PC-9 (cell line): Measurements from ENCODE around the gene LY6G6F. TPM values are rescaled to one million over a fixed set of nuclear protein-coding genes. Genes with fewer than 3 reads are reported as not detected.

Experiments used
- BruUV-seq: library from RNA; stranded (reverse); fragments of 400-500 nt; replicated peaks from 2 replicates; lab custom pipeline; 2021; lab: Mats Ljungman, UMichigan
- CTCF ChIA-PET: fragments of 300-600 bp; sonication (Branson Sonifier 250); formaldehyde crosslinking; loops from one replicate; lab custom pipeline; 2022; ENCODE audit warnings: antibody characterized with exemption; lab: Charles Lee
- POLR2A ChIA-PET: fragments of 300-600 bp; sonication (Branson Sonifier 250); formaldehyde crosslinking; loops from one replicate; lab custom pipeline; 2022; ENCODE audit warnings: antibody characterized with exemption; ENCODE audit not compliant: unreplicated experiment; lab: Charles Lee
- DNase-seq, 2 experiments: peaks; one replicate each; pipeline versions ENCODE4 v3.0.0 to v3.0.0-alpha.2; 2015 to 2022; ENCODE audit warnings: mixed read lengths in 1 of 2
- H2AFZ ChIP-seq: fragments of 200-600 bp; sonication (generic); 2 replicates; pipeline ENCODE4 v1.8.1; 2017; ENCODE audit warnings: antibody characterized with exemption
- H3F3A ChIP-seq: fragments of 200-600 bp; sonication (generic); 2 replicates; pipeline ENCODE4 v1.8.1; 2017; ENCODE audit warnings: antibody characterized with exemption, mild to moderate bottlenecking, low read depth; ENCODE audit not compliant: insufficient read depth
- H3K27ac ChIP-seq: fragments of 200-600 bp; sonication (generic); 2 replicates; pipeline ENCODE4 v1.6.1; 2016; ENCODE audit warnings: mixed run types
- H3K27me3 ChIP-seq: fragments of 200-600 bp; sonication (generic); 2 replicates; pipeline ENCODE4 v1.6.1; 2016; ENCODE audit warnings: low read depth, mixed run types; ENCODE audit not compliant: insufficient read depth
- H3K36me3 ChIP-seq: fragments of 200-600 bp; sonication (generic); 2 replicates; pipeline ENCODE4 v1.6.1; 2016; ENCODE audit warnings: low read depth, mixed run types
- H3K4me1 ChIP-seq: fragments of 200-600 bp; sonication (generic); replicated peaks from 2 replicates; pipeline ENCODE4 v1.6.1; 2016; ENCODE audit warnings: mixed run types; ENCODE audit not compliant: insufficient read depth
- H3K4me2 ChIP-seq: fragments of 200-600 bp; sonication (generic); 2 replicates; pipeline ENCODE4 v1.6.1; 2017; ENCODE audit warnings: mixed run types
- H3K4me3 ChIP-seq: fragments of 200-600 bp; sonication (generic); 2 replicates; pipeline ENCODE4 v1.6.1; 2016; ENCODE audit warnings: mixed run types
- H3K79me2 ChIP-seq: fragments of 200-600 bp; sonication (generic); 2 replicates; pipeline ENCODE4 v1.6.1; 2017; ENCODE audit warnings: low read depth, mixed run types
- H3K9me2 ChIP-seq: fragments of 200-600 bp; sonication (generic); 2 replicates; pipeline ENCODE4 v1.8.1; 2017; ENCODE audit warnings: mild to moderate bottlenecking; ENCODE audit not compliant: insufficient read depth
- H3K9me3 ChIP-seq: fragments of 200-600 bp; sonication (generic); 2 replicates; pipeline ENCODE4 v1.8.1; 2016; ENCODE audit warnings: low read depth; ENCODE audit not compliant: insufficient read depth
- H4K20me1 ChIP-seq: fragments of 200-600 bp; sonication (generic); 2 replicates; pipeline ENCODE4 v1.8.1; 2017; ENCODE audit not compliant: insufficient read depth
- EZH2 ChIP-seq: fragments of 200-600 bp; sonication (generic); IDR thresholded peaks from 2 replicates; pipeline ENCODE4 v1.8.0; 2017; ENCODE audit warnings: antibody characterized with exemption, low read depth
- intact Hi-C: fragments of 100-400 bp; cut with micrococcal nuclease; formaldehyde crosslinking; loops from one replicate; pipeline ENCODE4 v1.10.0; 2022; ENCODE audit not compliant: unreplicated experiment
- total RNA-seq: library from RNA; stranded (reverse); gene quantifications from 2 replicates; pipeline ENCODE4 v1.2.3, GENCODE V29; 2021
- TF ChIP-seq, protein P1 (sequence below): fragments of 200-600 bp; sonication (generic); conservative IDR thresholded peaks from 2 replicates; pipeline ENCODE4 v1.6.1; 2017; ENCODE audit warnings: mixed run types, antibody characterized with exemption, mild to moderate bottlenecking, moderate library complexity

LY6G6F gene
- total RNA-seq, 1 experiment from 2014 or later: not detected

DNA sequence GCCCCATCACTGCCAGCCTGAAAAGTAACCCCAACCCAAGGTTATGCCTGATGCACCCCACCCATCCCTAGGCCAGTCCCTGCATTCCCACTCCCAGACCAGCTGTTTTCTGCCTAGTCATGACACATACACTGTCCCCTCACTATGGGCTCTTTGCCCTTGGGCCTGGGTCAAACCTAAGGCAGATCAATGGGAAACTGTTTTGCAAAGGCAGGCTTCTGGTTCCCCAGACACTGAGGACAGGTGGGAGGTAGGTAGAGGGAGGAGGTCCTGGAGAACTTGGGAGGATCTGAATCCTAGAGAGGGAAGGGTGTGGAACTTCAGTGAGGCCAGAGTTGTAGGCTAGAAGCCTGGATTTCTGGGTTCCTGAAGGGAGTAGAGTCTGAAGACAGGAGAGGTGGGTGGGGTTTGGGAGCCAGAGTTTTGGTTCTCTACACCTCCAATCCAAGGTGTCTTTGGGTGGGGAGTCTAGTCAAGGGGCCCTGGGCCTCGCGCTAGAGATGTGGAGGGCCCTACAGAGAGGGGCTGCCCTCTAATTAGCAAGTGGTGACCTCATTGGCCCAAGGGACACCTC lies 27.7 kb downstream of the LY6G6F start:
- Histone ChIP-seq H3K4me1 (peaks cover 38% of the 10 kb centered on the region), H3K27ac (peak overlapping the region; percentile 73), H2AFZ (no peak overlapping the region), H3K79me2 (peaks cover 51% of the 10 kb centered on the region), H3K27me3 (no peaks in the 10 kb centered on the region), H3F3A (peaks cover 75% of the 10 kb centered on the region), H3K4me3 (peak overlapping the region; percentile 86), H3K36me3 (peaks cover 37% of the 10 kb centered on the region), H4K20me1 (peaks cover 29% of the 10 kb centered on the region), H3K9me3 (no peaks in the 10 kb centered on the region), H3K4me2 (peak overlapping the region; percentile 83), H3K9me2 (no peaks in the 10 kb centered on the region)
- no TSS peak for BruUV-seq
- no peak for DNase-seq
- intact Hi-C loops: loop anchor here (2.0 to 10.0 kb wide), 2 partner anchors 58 to 190 kb away; partner anchors contain the start of genes ATP6V1G2, DDX39B and NFKBIL1
- POLR2A ChIA-PET: interaction anchor here (0.6 kb wide), 1 partner anchor 153 kb away, joined by 4 read pairs; no protein-coding TSS in a partner anchor
- no peak for TF ChIP-seq EZH2
- TF ChIP-seq, protein P1, sequence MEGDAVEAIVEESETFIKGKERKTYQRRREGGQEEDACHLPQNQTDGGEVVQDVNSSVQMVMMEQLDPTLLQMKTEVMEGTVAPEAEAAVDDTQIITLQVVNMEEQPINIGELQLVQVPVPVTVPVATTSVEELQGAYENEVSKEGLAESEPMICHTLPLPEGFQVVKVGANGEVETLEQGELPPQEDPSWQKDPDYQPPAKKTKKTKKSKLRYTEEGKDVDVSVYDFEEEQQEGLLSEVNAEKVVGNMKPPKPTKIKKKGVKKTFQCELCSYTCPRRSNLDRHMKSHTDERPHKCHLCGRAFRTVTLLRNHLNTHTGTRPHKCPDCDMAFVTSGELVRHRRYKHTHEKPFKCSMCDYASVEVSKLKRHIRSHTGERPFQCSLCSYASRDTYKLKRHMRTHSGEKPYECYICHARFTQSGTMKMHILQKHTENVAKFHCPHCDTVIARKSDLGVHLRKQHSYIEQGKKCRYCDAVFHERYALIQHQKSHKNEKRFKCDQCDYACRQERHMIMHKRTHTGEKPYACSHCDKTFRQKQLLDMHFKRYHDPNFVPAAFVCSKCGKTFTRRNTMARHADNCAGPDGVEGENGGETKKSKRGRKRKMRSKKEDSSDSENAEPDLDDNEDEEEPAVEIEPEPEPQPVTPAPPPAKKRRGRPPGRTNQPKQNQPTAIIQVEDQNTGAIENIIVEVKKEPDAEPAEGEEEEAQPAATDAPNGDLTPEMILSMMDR: no peak
- CTCF ChIA-PET: no interaction called here

DNA sequence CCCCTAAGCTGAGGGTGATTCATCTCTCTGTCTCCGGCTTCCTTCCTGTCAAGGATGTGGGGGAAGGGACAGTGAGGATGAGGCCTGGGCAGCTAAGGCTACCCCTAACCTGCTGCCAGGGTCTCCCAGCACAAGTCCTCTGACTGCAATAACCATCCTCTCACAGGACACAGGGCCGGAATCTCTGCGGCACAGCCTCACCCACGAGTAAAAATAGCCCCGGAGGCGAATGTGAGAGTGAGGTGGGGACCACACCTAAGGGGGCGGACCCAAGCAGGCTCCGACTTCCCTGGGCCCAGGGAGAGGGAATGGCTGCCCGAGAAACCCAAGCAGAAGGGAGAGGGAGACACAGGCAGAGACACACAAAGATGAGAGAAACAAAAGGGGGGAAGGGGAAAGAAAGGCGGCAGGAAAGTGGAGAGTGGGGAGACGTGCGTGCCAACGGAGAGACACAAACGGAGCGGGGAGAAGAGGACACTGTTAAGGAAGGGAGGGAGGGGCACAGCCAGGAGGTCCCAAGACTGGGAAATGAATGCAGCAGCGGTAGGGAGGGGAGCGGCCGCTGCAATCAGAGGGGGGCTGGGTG lies 28.2 kb downstream of the LY6G6F start:
- intact Hi-C loops: loop anchor here (2.0 to 10.0 kb wide), 3 partner anchors 58 to 238 kb away; partner anchors contain the start of genes ATP6V1G2, DDX39B, MICB and NFKBIL1
- POLR2A ChIA-PET: interaction anchor here (0.6 to 0.7 kb wide), 2 partner anchors 71 to 152 kb away, joined by 4 to 13 read pairs; no protein-coding TSS in a partner anchor
- no peaks in the 10 kb centered on the region for H3K27me3 ChIP-seq
- H3K9me2 ChIP-seq: no peaks in the 10 kb centered on the region
- no TSS peak for BruUV-seq
- H3K4me2 ChIP-seq: peak overlapping the region; percentile 83
- H2AFZ ChIP-seq: no peak overlapping the region
- H3K27ac ChIP-seq: peak overlapping the region; percentile 73
- H3K9me3 ChIP-seq: no peaks in the 10 kb centered on the region
- H3K79me2 ChIP-seq: peaks cover 51% of the 10 kb centered on the region
- peak; percentile 68 to 72 for DNase-seq
- CTCF ChIA-PET: interaction anchor here (0.5 to 0.6 kb wide), 2 partner anchors 35 to 43 kb away, joined by 3 to 9 read pairs; no protein-coding TSS in a partner anchor
- peaks cover 39% of the 10 kb centered on the region for H3K4me1 ChIP-seq
- H4K20me1 ChIP-seq: peaks cover 29% of the 10 kb centered on the region
- H3K4me3 ChIP-seq: peak overlapping the region; percentile 86
- H3F3A ChIP-seq: peaks cover 74% of the 10 kb centered on the region
- peaks cover 37% of the 10 kb centered on the region for H3K36me3 ChIP-seq
- TF ChIP-seq, protein P1: no peak
- no peak for TF ChIP-seq EZH2

DNA sequence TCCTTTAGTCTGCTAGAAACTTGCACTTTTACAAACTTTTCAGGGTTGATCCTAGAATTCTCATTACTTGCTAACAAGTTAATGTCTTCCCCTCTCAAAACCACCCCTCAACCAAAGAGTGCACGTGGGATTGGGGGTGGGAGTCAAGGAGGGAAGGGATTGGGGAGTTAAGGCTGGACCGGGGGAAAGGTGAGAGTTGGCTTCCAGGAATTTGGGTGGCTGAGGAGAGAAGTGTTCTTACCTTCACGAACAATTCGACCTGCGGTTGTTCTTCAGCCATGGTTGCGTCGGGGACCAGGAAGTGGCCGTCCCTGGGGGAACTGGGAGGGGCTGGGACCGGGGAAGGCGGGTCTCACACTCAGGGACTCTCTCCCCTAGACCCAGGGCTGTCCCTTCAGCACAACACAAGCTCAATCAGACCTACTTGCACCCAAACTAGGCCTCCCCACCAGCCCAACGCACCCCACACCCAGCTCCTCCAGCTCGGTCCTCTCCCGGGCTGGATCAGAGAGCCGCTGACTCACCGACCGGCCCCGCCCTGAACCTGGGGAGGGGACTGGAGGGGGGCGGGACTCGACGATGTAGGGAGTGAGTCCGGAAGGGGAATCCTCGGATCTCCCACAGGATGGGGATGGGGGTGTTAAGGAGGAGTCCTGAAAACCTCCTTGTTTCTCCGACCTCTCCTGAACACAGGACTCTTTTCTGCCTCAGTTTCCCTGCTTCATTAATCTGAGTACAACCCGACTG lies 29.5 kb downstream of the LY6G6F start, which contains the start of gene CLIC1:
Gene CLIC1, minus strand, starts transcription at position 510 of the 747 bp plus-strand sequence. Its CDS starts 230 bp downstream, at position 280.
- peak; percentile 79 to 83 for DNase-seq

More for the DNA sequence above, 29.5 kb downstream of the LY6G6F start, which contains the start of gene CLIC1:
- POLR2A ChIA-PET: interaction anchor here (0.6 to 1.5 kb wide), 7 partner anchors 10 to 162 kb away, joined by 3 to 6 read pairs (median 3); no protein-coding TSS in a partner anchor
- TF ChIP-seq, protein P1: no peak
- no peak for TF ChIP-seq EZH2
- Histone ChIP-seq H3K79me2 (peaks cover 57% of the 10 kb centered on the region), H3K4me2 (peak within 1 kb of the TSS; percentile 83), H3K9me3 (no peaks in the 10 kb centered on the region), H3K9me2 (no peaks in the 10 kb centered on the region), H3K27me3 (no peaks in the 10 kb centered on the region), H2AFZ (peak within 1 kb of the TSS; percentile 75), H3K36me3 (peaks cover 30% of the 10 kb centered on the region), H3F3A (peaks cover 61% of the 10 kb centered on the region), H3K4me3 (peak within 1 kb of the TSS; percentile 86), H4K20me1 (peaks cover 21% of the 10 kb centered on the region; the same call in 1 of the 2 replicates), H3K27ac (peak within 1 kb of the TSS; percentile 79), H3K4me1 (peaks cover 44% of the 10 kb centered on the region)
- intact Hi-C loops: loop anchor here (5.0 to 10.0 kb wide), 2 partner anchors 191 to 239 kb away; partner anchors contain the start of genes ATP6V1G2, DDX39B, MICB and NFKBIL1
- TSS peak; percentile 60 for BruUV-seq
- CTCF ChIA-PET: interaction anchor here (3.2 kb wide), 1 partner anchor 34 kb away, joined by 10 read pairs; no protein-coding TSS in a partner anchor
